ENCODE data around the gene ILF3. TPM values are rescaled to one million over a fixed set of nuclear protein-coding genes. Genes with fewer than 3 reads are reported as not detected.

ILF3 gene
- total RNA-seq, 1 experiment from 2014 or later: 297 TPM

GRCh38 chr19:10719466-10719961, 65.4 kb downstream of the ILF3 start:
- intact Hi-C loops (cut with micrococcal nuclease): loop anchor here (5.0 kb wide), 1 partner anchor 53 kb away; no protein-coding TSS in a partner anchor
- H3K4me3 Mint-ChIP-seq (ENCODE audit: unreplicated experiment): peak overlapping the region; percentile 86

GRCh38 chr19:10720607-10721125, 66.5 kb downstream of the ILF3 start:
- no peaks in the 10 kb centered on the region for H3K9me3 Mint-ChIP-seq (ENCODE audit: unreplicated experiment)
- H3K27me3 Mint-ChIP-seq (ENCODE audit: insufficient read depth, unreplicated experiment): no peaks in the 10 kb centered on the region
- H3K4me3 Mint-ChIP-seq (ENCODE audit: unreplicated experiment): no peak overlapping the region
- TF ChIP-seq CTCF (IDR thresholded peaks at IDR 0.05; ENCODE audit: unreplicated experiment): no peak
- no peak for DNase-seq (ENCODE audit: unreplicated experiment)
- no TSS peak for BruUV-seq (replicated peaks)
- peaks cover 15% of the 10 kb centered on the region for H3K4me1 Mint-ChIP-seq (ENCODE audit: insufficient read depth, unreplicated experiment)
- intact Hi-C loops (cut with micrococcal nuclease): no loop called here
- H3K36me3 Mint-ChIP-seq (ENCODE audit: insufficient read depth, unreplicated experiment): peaks cover 26% of the 10 kb centered on the region
- ChIA-PET POLR2A (interaction anchor here (0.6 to 1.5 kb wide), 2 partner anchors 19 to 152 kb away, joined by 3 to 4 read pairs; partner anchors contain the start of gene QTRT1), CTCF (interaction anchor here (0.6 kb wide), 1 partner anchor 143 kb away, joined by 4 read pairs; no protein-coding TSS in a partner anchor)
- H3K27ac Mint-ChIP-seq (ENCODE audit: low read depth, unreplicated experiment): no peak overlapping the region

More at GRCh38 chr19:10719466-10719961, 65.4 kb downstream of the ILF3 start:
- ChIA-PET CTCF (interaction anchor here (0.7 to 6.5 kb wide), 6 partner anchors 9 to 151 kb away, joined by 3 to 55 read pairs (median 12); partner anchors contain the start of genes QTRT1 and TMED1), POLR2A (interaction anchor here (0.6 to 2.9 kb wide), 2 partner anchors 31 to 117 kb away, joined by 3 to 29 read pairs; partner anchors contain the start of gene TMED1)
- DNase-seq (ENCODE audit: unreplicated experiment): no peak
- BruUV-seq (replicated peaks): TSS peak; percentile 20
- Mint-ChIP-seq H3K9me3 (ENCODE audit: unreplicated experiment) (no peaks in the 10 kb centered on the region), H3K27me3 (ENCODE audit: insufficient read depth, unreplicated experiment) (no peaks in the 10 kb centered on the region), H3K27ac (ENCODE audit: low read depth, unreplicated experiment) (peak overlapping the region; percentile 65), H3K36me3 (ENCODE audit: insufficient read depth, unreplicated experiment) (peaks cover 26% of the 10 kb centered on the region), H3K4me1 (ENCODE audit: insufficient read depth, unreplicated experiment) (peaks cover 15% of the 10 kb centered on the region)
- TF ChIP-seq CTCF (IDR thresholded peaks at IDR 0.05; ENCODE audit: unreplicated experiment): no peak

- Mint-ChIP-seq H3K27me3 (ENCODE audit: insufficient read depth, unreplicated experiment) (no peaks in the 10 kb centered on the region), H3K27ac (ENCODE audit: low read depth, unreplicated experiment) (no peak overlapping the region), H3K36me3 (ENCODE audit: insufficient read depth, unreplicated experiment) (peaks cover 12% of the 10 kb centered on the region), H3K4me1 (ENCODE audit: insufficient read depth, unreplicated experiment) (peaks cover 9% of the 10 kb centered on the region), H3K4me3 (ENCODE audit: unreplicated experiment) (no peak overlapping the region), H3K9me3 (ENCODE audit: unreplicated experiment) (no peaks in the 10 kb centered on the region)
- no peak for TF ChIP-seq CTCF (IDR thresholded peaks at IDR 0.05; ENCODE audit: unreplicated experiment)
- intact Hi-C loops (cut with micrococcal nuclease): no loop called here
- DNase-seq (ENCODE audit: unreplicated experiment): no peak
- ChIA-PET CTCF (interaction anchor here (1.1 kb wide), 1 partner anchor 141 kb away, joined by 4 read pairs; no protein-coding TSS in a partner anchor), POLR2A (interaction anchor here (0.6 to 1.1 kb wide), 2 partner anchors 18 to 142 kb away, joined by 4 to 5 read pairs; no protein-coding TSS in a partner anchor)
- BruUV-seq (replicated peaks): no TSS peak
Observed at GRCh38 chr19:10723591-10723990, 69.4 kb downstream of the ILF3 start.

GRCh38 chr19:10724573-10725071, 70.5 kb downstream of the ILF3 start:
- H3K27me3 Mint-ChIP-seq (ENCODE audit: insufficient read depth, unreplicated experiment): no peaks in the 10 kb centered on the region
- H3K9me3 Mint-ChIP-seq (ENCODE audit: unreplicated experiment): no peaks in the 10 kb centered on the region
- TF ChIP-seq CTCF (IDR thresholded peaks at IDR 0.05; ENCODE audit: unreplicated experiment): no peak
- no peak overlapping the region for H3K27ac Mint-ChIP-seq (ENCODE audit: low read depth, unreplicated experiment)
- no peak for DNase-seq (ENCODE audit: unreplicated experiment)
- H3K4me1 Mint-ChIP-seq (ENCODE audit: insufficient read depth, unreplicated experiment): peaks cover 4% of the 10 kb centered on the region
- no peak overlapping the region for H3K4me3 Mint-ChIP-seq (ENCODE audit: unreplicated experiment)
- no TSS peak for BruUV-seq (replicated peaks)
- CTCF ChIA-PET: interaction anchor here (1.1 kb wide), 1 partner anchor 140 kb away, joined by 4 read pairs; no protein-coding TSS in a partner anchor
- POLR2A ChIA-PET: interaction anchor here (0.6 to 1.1 kb wide), 3 partner anchors 35 to 393 kb away, joined by 3 to 5 read pairs (median 3); no protein-coding TSS in a partner anchor
- peaks cover 12% of the 10 kb centered on the region for H3K36me3 Mint-ChIP-seq (ENCODE audit: insufficient read depth, unreplicated experiment)
- intact Hi-C loops (cut with micrococcal nuclease): no loop called here

All from MCF 10A (cell line).